Nucleus accumbens (tissue), 56 donors: ENCODE results near the gene CISH.

Source experiments
- DNase-seq, 56 donors: peaks; one replicate each; lab custom pipeline; 2025; lab: John Stamatoyannopoulos, UW

CISH gene

DNA sequence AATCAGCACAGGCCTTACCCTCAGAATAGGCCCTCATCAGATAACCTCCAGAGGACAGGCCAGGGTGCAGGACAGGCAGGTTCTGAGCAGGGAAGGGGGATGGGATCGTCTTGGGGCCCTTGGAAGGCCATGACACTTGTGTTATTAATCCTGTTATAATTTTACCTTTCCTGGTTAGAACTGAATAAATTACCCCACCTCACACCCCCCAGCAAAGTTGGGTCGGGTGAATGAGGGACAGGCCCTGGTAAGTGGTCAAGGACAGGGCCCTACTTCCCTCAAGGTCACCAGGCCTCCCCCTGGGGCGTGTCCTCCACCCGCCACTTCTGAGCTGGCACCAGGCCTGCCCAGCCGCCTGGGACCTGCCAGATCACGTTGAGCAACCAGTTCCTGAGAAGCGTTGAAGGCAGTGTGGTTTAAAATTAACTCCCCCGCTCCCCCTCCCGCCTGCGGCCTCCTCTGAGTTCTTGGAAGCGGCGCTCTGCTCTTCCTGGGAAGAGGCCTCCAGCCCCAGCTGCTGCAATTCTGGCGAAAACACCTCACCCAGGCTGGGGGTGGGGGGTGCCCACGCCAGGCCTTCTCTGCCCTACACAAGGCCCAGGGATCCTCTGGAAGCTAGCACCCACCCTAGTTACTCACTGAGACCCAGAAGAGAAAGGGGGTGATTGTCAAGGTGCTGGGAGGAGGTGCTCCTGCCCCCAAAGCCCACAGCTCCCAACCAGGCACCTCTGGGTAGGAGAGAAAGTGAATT lies 10.6 kb downstream of the CISH start:
- DNase-seq = peak in 55 of 56 donors; percentile 10 to 87 (median 63)

GRCh38 chr3:50600141-50600753 lies 11.3 kb downstream of the CISH start:
- DNase-seq = no peak

DNA sequence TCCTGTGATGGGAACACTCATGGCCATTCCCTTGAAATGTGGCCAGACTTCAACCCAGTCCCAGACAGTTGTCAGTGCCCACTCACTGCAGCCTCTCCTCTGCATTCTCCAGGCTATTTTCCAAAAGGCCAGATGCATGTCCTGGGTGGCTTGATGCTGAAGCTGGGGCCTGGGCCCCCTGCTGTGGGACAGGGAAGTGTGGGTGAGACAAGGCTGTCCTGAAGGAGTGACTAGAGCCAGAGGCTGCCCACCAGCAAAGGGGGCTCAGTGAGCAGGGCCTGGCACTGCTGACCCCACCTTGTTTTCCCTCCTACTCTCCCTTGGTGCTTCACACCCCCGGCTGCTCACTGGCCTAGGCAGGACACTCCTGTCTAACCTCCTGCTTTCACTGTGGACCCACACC lies 11.9 kb downstream of the CISH start:
- DNase-seq = no peak

DNA sequence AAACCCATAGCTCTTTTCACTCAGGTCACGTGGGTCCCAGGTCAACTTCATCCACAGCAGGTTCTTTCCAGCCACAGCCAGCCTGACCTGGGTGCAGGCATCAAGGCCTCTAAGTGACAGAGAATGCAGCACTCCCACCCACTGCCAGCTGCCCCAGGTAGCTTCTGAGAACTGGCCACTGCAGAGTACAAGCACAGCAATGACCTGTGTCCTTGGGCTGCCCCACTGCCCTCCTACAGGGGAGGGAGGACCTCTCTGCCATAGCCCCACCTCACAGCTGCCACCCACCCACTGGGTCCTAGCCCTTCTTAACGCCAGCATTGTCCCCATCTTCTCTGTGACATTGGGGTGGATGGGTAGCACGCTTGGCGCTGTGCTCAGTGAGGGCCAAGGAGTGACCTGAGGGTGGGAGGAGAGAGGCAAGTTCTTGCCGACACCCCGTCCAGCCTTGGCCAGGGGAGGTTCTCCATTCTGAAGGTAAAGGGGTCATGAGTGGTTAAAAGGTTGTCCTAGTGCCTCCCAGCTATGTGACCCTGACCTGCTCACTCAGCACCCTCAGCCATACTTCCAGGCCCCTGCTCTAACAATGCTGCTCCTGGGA lies 12.4 kb downstream of the CISH start:
- no peak for DNase-seq

DNA sequence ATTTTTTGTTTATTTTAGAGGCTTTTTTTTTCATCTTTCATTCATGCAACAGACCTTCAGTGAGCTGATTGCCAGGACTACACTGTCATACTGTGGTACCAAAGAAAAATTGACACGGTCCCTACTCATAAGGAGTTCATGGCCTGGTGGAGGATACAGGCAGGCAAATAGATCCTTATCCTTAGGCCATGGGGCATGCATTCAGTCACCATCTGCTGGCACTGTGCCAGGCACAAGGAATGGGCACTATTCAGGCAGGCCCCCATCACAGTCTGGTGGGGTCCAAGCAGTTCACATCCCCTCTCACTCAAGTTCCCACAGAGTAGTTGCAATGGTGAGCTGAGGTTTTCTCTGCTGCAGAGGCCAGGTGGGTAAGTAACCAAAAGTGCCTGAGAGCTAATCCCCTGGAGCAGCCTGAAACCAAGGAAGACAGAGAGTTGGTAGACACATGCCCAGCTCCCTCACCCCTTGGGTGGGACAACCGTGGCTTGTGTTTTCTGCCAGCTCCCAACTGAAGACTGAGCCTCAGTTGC lies 17.3 kb downstream of the CISH start:
- DNase-seq = no peak

- DNase-seq = no peak
Measured at GRCh38 chr3:50592568-50592967, 19.0 kb downstream of the CISH start.

DNA sequence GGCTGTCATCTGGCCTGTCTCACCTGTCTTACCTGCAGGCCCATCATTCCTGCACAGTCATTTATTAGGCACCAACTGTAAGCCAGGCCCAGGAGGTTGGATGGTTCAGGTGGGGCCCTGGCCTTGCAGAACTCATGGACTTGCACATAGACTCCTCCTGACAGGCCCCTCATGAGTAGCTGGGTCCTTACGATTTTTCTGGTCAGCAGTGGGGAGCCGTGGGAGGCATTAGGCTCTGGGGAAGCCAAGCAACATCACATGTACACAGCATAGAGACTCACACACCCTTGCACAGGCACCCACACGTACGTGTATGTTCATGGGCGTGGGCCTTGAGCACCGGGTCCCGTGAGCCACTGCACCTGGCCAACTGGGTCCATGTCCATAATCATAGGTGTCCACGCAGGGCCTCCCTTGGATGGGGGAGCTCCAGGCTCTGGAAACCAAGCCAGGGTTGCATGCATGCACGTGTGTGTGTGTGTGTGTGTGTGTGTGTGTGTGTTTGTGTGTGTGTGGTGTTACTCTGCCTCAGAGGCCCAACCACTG lies 20.3 kb downstream of the CISH start:
- DNase-seq = no peak

DNA sequence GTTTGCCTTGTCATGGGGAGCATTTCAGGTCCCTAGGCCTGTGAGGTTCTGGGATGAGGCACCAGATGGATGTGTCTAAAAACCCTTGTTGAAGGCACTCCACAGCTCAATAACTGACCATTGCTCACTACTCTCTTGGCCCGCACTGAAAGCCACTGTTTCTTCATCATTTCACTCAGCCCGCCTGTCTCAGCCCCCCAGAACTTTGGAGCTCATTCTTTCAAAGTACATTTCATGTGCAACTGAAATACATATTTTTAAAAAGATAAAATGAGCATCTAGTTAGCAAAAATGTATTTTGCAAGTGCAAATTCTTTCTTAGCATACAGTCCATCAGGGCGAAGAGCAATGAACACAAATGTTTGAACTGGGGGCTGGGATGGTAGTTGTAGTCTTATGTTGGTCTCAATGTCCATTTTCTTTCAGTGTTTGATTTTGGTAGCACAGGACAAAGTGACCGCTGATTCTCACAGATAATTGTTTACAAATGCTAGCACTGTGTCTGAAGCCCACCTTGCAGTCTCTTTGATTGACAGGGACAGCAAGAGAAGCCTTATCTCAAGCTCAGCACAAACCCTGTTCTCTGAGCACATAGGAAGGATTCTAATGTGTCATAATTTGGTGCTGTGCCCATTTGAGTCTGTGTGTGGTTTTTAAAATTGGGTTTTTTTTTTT lies 22.7 kb downstream of the CISH start:
- no peak for DNase-seq

- DNase-seq = no peak
Measured at GRCh38 chr3:50587806-50588758, 23.5 kb downstream of the CISH start.

GRCh38 chr3:50587373-50587772 lies 24.2 kb downstream of the CISH start:
- DNase-seq = no peak

DNA sequence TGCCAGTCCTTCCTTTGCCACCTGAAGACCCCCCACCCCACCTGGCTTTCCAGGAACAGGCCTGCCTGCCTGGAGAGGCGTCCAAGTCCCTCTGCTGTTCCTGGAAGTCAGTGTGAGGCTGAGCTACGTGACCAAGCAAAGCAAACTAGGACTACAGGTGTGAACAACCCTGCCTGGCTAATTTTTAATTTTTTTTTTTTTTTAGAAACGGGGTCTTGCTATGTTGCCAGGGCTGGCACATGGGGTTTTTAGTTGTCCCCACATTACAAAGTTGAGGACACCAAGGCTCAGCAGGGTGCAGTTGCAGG lies 24.9 kb downstream of the CISH start:
- no peak for DNase-seq

DNA sequence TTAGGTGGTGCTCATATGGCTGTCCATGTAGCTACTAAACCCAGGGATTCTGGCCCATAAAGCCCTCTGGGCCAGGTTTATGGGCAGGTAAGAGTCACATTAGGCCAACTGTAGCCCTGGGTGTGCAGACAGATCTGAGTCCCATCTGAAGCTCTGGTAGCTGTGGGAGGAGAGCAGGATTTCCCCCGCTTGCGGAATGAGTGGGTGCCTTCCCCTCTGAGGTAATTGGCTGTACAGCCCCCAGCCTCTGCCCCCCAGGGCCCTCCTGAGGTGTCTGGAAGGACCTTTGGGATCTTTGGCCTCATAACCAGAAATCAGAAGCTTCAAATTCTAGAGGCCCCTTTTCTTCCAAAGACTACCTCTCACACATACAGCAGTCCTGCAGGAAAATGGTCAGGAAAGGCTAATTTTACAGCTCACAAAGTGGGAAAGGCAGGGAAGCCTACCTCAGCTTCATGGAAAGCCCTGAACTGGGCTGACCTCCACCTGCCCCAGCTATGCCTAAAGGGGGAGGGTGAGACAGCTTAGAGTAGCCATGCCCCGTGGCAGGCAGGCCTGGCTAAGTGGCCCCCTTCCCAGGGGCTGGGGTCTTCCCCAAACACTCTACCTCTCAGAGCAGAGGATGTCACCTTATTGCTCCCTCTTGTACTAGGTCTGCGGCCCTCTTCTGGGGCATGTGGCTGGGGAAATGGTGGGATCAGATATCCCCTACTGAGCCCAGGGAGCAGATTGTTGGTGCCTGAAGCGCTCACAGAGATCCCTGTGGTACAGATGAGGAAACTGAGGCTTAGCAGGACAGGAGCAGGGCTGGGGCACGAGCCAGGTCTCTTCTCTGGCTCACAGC lies 25.4 kb downstream of the CISH start:
- DNase-seq = no peak

DNA sequence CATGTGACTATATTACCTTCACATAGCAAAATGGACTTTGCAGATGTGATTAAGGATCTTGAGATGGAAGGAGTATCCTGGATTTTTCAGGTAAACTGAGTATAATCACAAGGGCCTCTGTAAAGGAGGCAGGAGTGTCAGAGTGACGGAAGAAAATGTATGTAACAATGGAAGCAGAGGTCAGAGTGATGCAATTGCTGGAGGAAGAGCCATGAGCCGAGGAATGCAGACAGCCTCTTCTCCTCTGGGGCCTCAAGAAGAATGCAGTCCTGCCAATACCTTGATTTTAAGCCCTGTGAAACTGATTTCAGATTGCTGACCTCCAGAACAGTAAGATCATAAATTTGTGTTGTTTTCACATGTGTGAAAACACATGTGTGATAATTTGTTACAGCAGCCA lies 27.2 kb downstream of the CISH start:
- no peak for DNase-seq

GRCh38 chr3:50583897-50584296 lies 27.7 kb downstream of the CISH start:
- peak in 4 of 56 donors; percentile 13 to 57 (median 15) for DNase-seq

- no peak for DNase-seq
Measured at GRCh38 chr3:50582083-50582482, 29.5 kb downstream of the CISH start.

DNA sequence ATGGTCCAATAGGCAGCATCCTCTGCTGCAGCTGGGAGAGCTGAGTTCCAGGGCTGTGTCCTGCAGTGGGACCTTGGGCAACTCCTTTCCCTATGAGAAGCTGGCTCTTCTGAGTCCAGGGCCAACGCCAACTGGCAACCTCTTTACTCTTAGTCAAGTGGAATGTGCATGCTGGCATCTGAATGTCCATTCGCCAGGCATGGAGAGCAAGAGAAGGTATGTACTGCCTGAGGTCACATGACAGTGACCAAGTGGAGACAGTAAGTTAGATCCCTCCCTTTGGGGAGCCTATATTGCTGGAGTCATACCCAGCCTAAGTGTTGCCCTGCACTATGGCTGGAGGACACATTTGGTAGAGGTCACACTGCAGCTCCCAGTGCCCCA lies 30.1 kb downstream of the CISH start:
- DNase-seq = no peak

GRCh38 chr3:50580683-50581458 lies 30.7 kb downstream of the CISH start:
- no peak for DNase-seq

DNA sequence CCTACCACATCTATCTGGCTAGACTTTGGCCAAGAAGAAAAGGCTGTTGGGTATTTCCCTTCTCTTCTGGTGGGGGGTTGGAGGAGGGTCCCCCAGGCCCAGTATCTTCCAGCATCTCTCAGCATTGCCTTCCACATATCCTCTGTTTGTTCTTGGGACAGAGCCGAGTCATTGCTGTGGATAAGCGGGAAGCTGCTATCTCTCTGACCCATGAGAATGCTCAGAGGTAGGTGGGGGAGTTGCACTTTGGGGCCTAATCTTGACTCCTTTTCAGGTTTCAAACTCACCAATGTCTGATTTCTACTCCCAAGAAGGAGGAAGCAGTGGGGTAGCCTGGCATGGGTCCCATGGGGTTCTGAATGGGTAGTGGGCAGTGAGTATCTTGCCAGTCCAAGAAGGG lies 34.2 kb downstream of the CISH start:
- no peak for DNase-seq
